DOHH2 (cell line): ENCODE measurements around the gene BCOR.

Source experiments
- H3F3A ChIP-seq: fragments of 200-600 bp; sonication (generic), shearing (Covaris generic); 2 replicates; pipeline ENCODE4 v1.6.0; 2016; ENCODE audit warnings: antibody characterized with exemption, mild to moderate bottlenecking; ENCODE audit not compliant: control insufficient read depth, insufficient read depth
- H3K27ac ChIP-seq: fragments of 200-600 bp; sonication (generic); 2 replicates; pipeline ENCODE4 v1.5.1; 2014; ENCODE audit warnings: low read depth, mild to moderate bottlenecking, low read length, moderate library complexity
- H3K27me3 ChIP-seq: fragments of 200-600 bp; sonication (generic); 2 replicates; pipeline ENCODE4 v1.6.1; 2014; ENCODE audit warnings: mild to moderate bottlenecking, low read length, mixed read lengths; ENCODE audit not compliant: control insufficient read depth
- H3K36me3 ChIP-seq: fragments of 200-600 bp; sonication (generic); 2 replicates; pipeline ENCODE4 v1.6.1; 2014; ENCODE audit warnings: mild to moderate bottlenecking, low read length, moderate library complexity, mixed read lengths; ENCODE audit not compliant: control insufficient read depth
- H3K4me1 ChIP-seq: fragments of 200-600 bp; sonication (generic); 2 replicates; pipeline ENCODE4 v1.6.1; 2014; ENCODE audit warnings: mild to moderate bottlenecking, low read length, mixed read lengths; ENCODE audit not compliant: control insufficient read depth
- H3K4me2 ChIP-seq: fragments of 200-600 bp; sonication (generic); 2 replicates; pipeline ENCODE4 v1.6.0; 2014; ENCODE audit warnings: mild to moderate bottlenecking, low read length, moderate library complexity
- H3K4me3 ChIP-seq: fragments of 200-600 bp; sonication (generic); 2 replicates; pipeline ENCODE4 v1.5.1; 2014; ENCODE audit warnings: mild to moderate bottlenecking, low read length, mixed read lengths
- H3K79me2 ChIP-seq: fragments of 200-600 bp; sonication (generic); 2 replicates; pipeline ENCODE4 v1.6.1; 2014; ENCODE audit warnings: mild to moderate bottlenecking, low read length, mixed read lengths; ENCODE audit not compliant: control insufficient read depth
- H3K9me2 ChIP-seq: fragments of 200-600 bp; sonication (generic); replicated peaks from 2 replicates; pipeline ENCODE4 v1.6.1; 2014; ENCODE audit warnings: mild to moderate bottlenecking, low read length, mixed read lengths; ENCODE audit not compliant: control insufficient read depth
- H3K9me3 ChIP-seq: fragments of 200-600 bp; sonication (generic); 2 replicates; pipeline ENCODE4 v1.6.1; 2014; ENCODE audit warnings: antibody characterized with exemption, low read length, mixed read lengths; ENCODE audit not compliant: control insufficient read depth, insufficient read depth
- H4K20me1 ChIP-seq: fragments of 200-600 bp; sonication (generic); 2 replicates; pipeline ENCODE4 v1.6.0; 2014; ENCODE audit warnings: low read depth, mild to moderate bottlenecking, antibody characterized with exemption, low read length, moderate library complexity; ENCODE audit not compliant: control insufficient read depth, insufficient read depth
- CTCF ChIP-seq: fragments of 200-600 bp; sonication (generic); IDR thresholded peaks from one replicate; pipeline ENCODE4 v1.5.1; 2014; ENCODE audit warnings: antibody characterized with exemption, mild to moderate bottlenecking, low read depth, low read length; ENCODE audit not compliant: poor library complexity, severe bottlenecking
- EZH2phosphoT487 ChIP-seq: fragments of 200-600 bp; sonication (generic); IDR thresholded peaks from 2 replicates; pipeline ENCODE4 v1.6.1; 2017; ENCODE audit warnings: borderline replicate concordance, mild to moderate bottlenecking, antibody characterized with exemption, low read length, moderate library complexity, mixed read lengths

Gene BCOR

GRCh38 chrX:40108959-40109287, 11.2 kb upstream of the BCOR start:
- Histone ChIP-seq H3K9me3 (no peaks in the 10 kb centered on the region), H3K4me3 (peak overlapping the region; percentile 79), H3F3A (peaks cover 5% of the 10 kb centered on the region), H3K27ac (no peak overlapping the region), H3K4me1 (peaks cover 36% of the 10 kb centered on the region), H3K27me3 (peaks cover 6% of the 10 kb centered on the region), H3K79me2 (peaks cover 14% of the 10 kb centered on the region), H4K20me1 (no peaks in the 10 kb centered on the region), H3K36me3 (no peaks in the 10 kb centered on the region), H3K9me2 (no peaks in the 10 kb centered on the region), H3K4me2 (peak overlapping the region; percentile 85)
- TF ChIP-seq CTCF (no peak), EZH2phosphoT487 (no peak)

- Histone ChIP-seq H3K27ac (no peak overlapping the region), H3K36me3 (no peaks in the 10 kb centered on the region), H3K9me2 (no peaks in the 10 kb centered on the region), H4K20me1 (no peaks in the 10 kb centered on the region), H3F3A (peaks cover 5% of the 10 kb centered on the region), H3K27me3 (peaks cover 6% of the 10 kb centered on the region), H3K4me1 (peaks cover 42% of the 10 kb centered on the region), H3K9me3 (no peaks in the 10 kb centered on the region), H3K4me3 (peak overlapping the region; percentile 79), H3K79me2 (peaks cover 17% of the 10 kb centered on the region), H3K4me2 (peak overlapping the region; percentile 85)
- TF ChIP-seq EZH2phosphoT487 (no peak), CTCF (no peak)
Measured at GRCh38 chrX:40108162-40108958, 10.6 kb upstream of the BCOR start.

- no peak for TF ChIP-seq CTCF
- TF ChIP-seq EZH2phosphoT487, result no peak
- H3K27ac ChIP-seq, result peak overlapping the region; percentile 80
- H3K79me2 ChIP-seq, result peaks cover 17% of the 10 kb centered on the region
Measured at GRCh38 chrX:40107291-40108161, 9.8 kb upstream of the BCOR start.

More at GRCh38 chrX:40107291-40108161, 9.8 kb upstream of the BCOR start:
- Histone ChIP-seq H3K9me3 (no peaks in the 10 kb centered on the region), H3K4me3 (peak overlapping the region; percentile 79), H3K9me2 (no peaks in the 10 kb centered on the region), H4K20me1 (no peaks in the 10 kb centered on the region), H3K4me1 (peaks cover 49% of the 10 kb centered on the region), H3F3A (peaks cover 5% of the 10 kb centered on the region), H3K36me3 (no peaks in the 10 kb centered on the region), H3K27me3 (peaks cover 6% of the 10 kb centered on the region), H3K4me2 (peak overlapping the region; percentile 85)
